Measurements from ENCODE around the gene IPO11. TPM values are rescaled to one million over a fixed set of nuclear protein-coding genes. Genes with fewer than 3 reads are reported as not detected.

Gene IPO11
- total and polyA plus RNA-seq, 2 experiments from 2014 or later = 18.7 to 64.7 TPM

DNA sequence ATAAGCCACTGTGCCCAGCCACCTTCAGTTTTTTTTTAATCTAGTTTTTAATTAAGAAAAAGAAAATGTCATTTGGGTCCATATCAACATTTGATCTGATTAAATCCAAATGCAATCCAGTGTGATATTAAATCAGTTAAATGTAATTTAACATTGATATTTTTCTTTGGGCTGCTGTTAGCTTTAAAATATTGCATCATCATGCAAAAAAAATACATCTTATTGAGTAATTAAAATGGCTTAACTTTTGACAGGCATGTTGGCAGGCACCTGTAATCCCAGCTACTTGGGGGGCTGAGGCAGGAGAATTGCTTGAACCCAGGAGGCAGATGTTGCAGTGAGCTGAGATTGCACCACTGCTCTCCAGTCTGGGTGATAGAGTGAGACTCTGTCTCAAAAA, 143.4 kb downstream of the IPO11 start:
- Histone ChIP-seq H2AFZ (no peak overlapping the region), H3K36me3 (ENCODE audit: insufficient read depth) (no peaks in the 10 kb centered on the region), H3K4me2 (no peak overlapping the region), H3K27ac (ENCODE audit: low read depth) (no peak overlapping the region), H3K4me3 (no peak overlapping the region), H4K20me1 (replicated peaks; ENCODE audit: insufficient read depth) (no peaks in the 10 kb centered on the region), H3K9me2 (ENCODE audit: insufficient read depth) (no peaks in the 10 kb centered on the region), H3K79me2 (replicated peaks; ENCODE audit: insufficient read depth) (no peaks in the 10 kb centered on the region), H3K27me3 (ENCODE audit: insufficient read depth) (no peaks in the 10 kb centered on the region), H3K4me1 (ENCODE audit: insufficient read depth) (no peaks in the 10 kb centered on the region), H3F3A (replicated peaks; ENCODE audit: low read depth) (no peaks in the 10 kb centered on the region)
- DNase-seq (ENCODE audit: low spot score) (no peak), ATAC-seq (no peak)
- TF ChIP-seq STAT1 (IDR thresholded peaks at IDR 0.05; ENCODE audit: unreplicated experiment) (no peak), EZH2 (IDR thresholded peaks at IDR 0.05; ENCODE audit: low read depth, unreplicated experiment) (no peak), ZNF331 (CRISPR knock-in tag; IDR thresholded peaks at IDR 0.05; ENCODE audit: low read depth) (no peak), CREB1 (CRISPR knock-in tag; IDR thresholded peaks at IDR 0.05; ENCODE audit: low read depth) (no peak), JUNB (IDR thresholded peaks at IDR 0.05; ENCODE audit: unreplicated experiment) (no peak), NANOG (IDR thresholded peaks at IDR 0.05; ENCODE audit: borderline replicate concordance) (no peak), POLR2AphosphoS5 (IDR thresholded peaks at IDR 0.05; ENCODE audit: low read depth) (no peak)
- TF ChIP-seq, protein P1, sequence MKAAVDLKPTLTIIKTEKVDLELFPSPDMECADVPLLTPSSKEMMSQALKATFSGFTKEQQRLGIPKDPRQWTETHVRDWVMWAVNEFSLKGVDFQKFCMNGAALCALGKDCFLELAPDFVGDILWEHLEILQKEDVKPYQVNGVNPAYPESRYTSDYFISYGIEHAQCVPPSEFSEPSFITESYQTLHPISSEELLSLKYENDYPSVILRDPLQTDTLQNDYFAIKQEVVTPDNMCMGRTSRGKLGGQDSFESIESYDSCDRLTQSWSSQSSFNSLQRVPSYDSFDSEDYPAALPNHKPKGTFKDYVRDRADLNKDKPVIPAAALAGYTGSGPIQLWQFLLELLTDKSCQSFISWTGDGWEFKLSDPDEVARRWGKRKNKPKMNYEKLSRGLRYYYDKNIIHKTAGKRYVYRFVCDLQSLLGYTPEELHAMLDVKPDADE (IDR thresholded peaks at IDR 0.05) = no peak
- TF ChIP-seq, protein P2, sequence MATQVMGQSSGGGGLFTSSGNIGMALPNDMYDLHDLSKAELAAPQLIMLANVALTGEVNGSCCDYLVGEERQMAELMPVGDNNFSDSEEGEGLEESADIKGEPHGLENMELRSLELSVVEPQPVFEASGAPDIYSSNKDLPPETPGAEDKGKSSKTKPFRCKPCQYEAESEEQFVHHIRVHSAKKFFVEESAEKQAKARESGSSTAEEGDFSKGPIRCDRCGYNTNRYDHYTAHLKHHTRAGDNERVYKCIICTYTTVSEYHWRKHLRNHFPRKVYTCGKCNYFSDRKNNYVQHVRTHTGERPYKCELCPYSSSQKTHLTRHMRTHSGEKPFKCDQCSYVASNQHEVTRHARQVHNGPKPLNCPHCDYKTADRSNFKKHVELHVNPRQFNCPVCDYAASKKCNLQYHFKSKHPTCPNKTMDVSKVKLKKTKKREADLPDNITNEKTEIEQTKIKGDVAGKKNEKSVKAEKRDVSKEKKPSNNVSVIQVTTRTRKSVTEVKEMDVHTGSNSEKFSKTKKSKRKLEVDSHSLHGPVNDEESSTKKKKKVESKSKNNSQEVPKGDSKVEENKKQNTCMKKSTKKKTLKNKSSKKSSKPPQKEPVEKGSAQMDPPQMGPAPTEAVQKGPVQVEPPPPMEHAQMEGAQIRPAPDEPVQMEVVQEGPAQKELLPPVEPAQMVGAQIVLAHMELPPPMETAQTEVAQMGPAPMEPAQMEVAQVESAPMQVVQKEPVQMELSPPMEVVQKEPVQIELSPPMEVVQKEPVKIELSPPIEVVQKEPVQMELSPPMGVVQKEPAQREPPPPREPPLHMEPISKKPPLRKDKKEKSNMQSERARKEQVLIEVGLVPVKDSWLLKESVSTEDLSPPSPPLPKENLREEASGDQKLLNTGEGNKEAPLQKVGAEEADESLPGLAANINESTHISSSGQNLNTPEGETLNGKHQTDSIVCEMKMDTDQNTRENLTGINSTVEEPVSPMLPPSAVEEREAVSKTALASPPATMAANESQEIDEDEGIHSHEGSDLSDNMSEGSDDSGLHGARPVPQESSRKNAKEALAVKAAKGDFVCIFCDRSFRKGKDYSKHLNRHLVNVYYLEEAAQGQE (IDR thresholded peaks at IDR 0.05; ENCODE audit: unreplicated experiment) = no peak
- TF ChIP-seq, protein P3, sequence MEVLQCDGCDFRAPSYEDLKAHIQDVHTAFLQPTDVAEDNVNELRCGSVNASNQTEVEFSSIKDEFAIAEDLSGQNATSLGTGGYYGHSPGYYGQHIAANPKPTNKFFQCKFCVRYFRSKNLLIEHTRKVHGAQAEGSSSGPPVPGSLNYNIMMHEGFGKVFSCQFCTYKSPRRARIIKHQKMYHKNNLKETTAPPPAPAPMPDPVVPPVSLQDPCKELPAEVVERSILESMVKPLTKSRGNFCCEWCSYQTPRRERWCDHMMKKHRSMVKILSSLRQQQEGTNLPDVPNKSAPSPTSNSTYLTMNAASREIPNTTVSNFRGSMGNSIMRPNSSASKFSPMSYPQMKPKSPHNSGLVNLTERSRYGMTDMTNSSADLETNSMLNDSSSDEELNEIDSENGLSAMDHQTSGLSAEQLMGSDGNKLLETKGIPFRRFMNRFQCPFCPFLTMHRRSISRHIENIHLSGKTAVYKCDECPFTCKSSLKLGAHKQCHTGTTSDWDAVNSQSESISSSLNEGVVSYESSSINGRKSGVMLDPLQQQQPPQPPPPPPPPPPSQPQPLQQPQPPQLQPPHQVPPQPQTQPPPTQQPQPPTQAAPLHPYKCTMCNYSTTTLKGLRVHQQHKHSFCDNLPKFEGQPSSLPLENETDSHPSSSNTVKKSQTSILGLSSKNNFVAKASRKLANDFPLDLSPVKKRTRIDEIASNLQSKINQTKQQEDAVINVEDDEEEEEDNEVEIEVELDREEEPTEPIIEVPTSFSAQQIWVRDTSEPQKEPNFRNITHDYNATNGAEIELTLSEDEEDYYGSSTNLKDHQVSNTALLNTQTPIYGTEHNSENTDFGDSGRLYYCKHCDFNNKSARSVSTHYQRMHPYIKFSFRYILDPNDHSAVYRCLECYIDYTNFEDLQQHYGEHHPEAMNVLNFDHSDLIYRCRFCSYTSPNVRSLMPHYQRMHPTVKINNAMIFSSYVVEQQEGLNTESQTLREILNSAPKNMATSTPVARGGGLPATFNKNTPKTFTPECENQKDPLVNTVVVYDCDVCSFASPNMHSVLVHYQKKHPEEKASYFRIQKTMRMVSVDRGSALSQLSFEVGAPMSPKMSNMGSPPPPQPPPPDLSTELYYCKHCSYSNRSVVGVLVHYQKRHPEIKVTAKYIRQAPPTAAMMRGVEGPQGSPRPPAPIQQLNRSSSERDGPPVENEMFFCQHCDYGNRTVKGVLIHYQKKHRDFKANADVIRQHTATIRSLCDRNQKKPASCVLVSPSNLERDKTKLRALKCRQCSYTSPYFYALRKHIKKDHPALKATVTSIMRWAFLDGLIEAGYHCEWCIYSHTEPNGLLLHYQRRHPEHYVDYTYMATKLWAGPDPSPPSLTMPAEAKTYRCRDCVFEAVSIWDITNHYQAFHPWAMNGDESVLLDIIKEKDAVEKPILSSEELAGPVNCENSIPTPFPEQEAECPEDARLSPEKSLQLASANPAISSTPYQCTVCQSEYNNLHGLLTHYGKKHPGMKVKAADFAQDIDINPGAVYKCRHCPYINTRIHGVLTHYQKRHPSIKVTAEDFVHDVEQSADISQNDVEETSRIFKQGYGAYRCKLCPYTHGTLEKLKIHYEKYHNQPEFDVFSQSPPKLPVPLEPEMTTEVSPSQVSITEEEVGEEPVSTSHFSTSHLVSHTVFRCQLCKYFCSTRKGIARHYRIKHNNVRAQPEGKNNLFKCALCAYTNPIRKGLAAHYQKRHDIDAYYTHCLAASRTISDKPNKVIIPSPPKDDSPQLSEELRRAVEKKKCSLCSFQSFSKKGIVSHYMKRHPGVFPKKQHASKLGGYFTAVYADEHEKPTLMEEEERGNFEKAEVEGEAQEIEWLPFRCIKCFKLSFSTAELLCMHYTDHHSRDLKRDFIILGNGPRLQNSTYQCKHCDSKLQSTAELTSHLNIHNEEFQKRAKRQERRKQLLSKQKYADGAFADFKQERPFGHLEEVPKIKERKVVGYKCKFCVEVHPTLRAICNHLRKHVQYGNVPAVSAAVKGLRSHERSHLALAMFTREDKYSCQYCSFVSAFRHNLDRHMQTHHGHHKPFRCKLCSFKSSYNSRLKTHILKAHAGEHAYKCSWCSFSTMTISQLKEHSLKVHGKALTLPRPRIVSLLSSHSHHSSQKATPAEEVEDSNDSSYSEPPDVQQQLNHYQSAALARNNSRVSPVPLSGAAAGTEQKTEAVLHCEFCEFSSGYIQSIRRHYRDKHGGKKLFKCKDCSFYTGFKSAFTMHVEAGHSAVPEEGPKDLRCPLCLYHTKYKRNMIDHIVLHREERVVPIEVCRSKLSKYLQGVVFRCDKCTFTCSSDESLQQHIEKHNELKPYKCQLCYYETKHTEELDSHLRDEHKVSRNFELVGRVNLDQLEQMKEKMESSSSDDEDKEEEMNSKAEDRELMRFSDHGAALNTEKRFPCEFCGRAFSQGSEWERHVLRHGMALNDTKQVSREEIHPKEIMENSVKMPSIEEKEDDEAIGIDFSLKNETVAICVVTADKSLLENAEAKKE (CRISPR knock-in tag; IDR thresholded peaks at IDR 0.05) = no peak
- H3K27me3 Mint-ChIP-seq (ENCODE audit: insufficient read depth, low read depth, poor library complexity) = no peaks in the 10 kb centered on the region
- no peaks in the 10 kb centered on the region for H3K4me1 Mint-ChIP-seq
- peaks cover 15% of the 10 kb centered on the region; the same call in 1 of the 3 replicates for H3K36me3 Mint-ChIP-seq (ENCODE audit: low read depth)
- no peaks in the 10 kb centered on the region for H3K9me3 Mint-ChIP-seq
- H3K27ac Mint-ChIP-seq = no peak overlapping the region; the same call in 1 of the 2 replicates
- no peak overlapping the region for H3K4me3 Mint-ChIP-seq

All from GM23338 (cell line).